Lower lobe of right lung (tissue), 2 donors: Measurements from ENCODE around the gene PDE4D. TPM values are rescaled to one million over a fixed set of nuclear protein-coding genes. Genes with fewer than 3 reads are reported as not detected.
A peak's percentile ranks its signal among the peaks of the same experiment; 100 is the strongest.

Experiments
- ATAC-seq, 2 donors: fragments of 200-7000 bp; cut with Tn5 transposase; one replicate each; pipeline ENCODE4 v1.9.1; 2020 to 2022; ENCODE audit warnings: mild to moderate bottlenecking in 2 of 2, moderate library complexity in 2 of 2
- DNase-seq: peaks from one replicate; pipeline ENCODE4 v3.0.0-alpha.2; 2020
- H3K27ac ChIP-seq: fragments of 200-600 bp; one replicate; pipeline ENCODE4 v1.8.0; 2022
- H3K27me3 ChIP-seq: fragments of 200-600 bp; one replicate; pipeline ENCODE4 v1.8.0; 2022; ENCODE audit warnings: low read depth
- H3K36me3 ChIP-seq: fragments of 200-600 bp; one replicate; pipeline ENCODE4 v1.8.0; 2022; ENCODE audit warnings: mild to moderate bottlenecking
- H3K4me1 ChIP-seq: fragments of 200-600 bp; one replicate; pipeline ENCODE4 v1.8.0; 2022
- H3K4me3 ChIP-seq: fragments of 200-600 bp; one replicate; pipeline ENCODE4 v1.8.0; 2022; ENCODE audit warnings: mild to moderate bottlenecking
- H3K9me3 ChIP-seq: fragments of 200-600 bp; one replicate; pipeline ENCODE4 v1.8.0; 2022
- CTCF ChIP-seq: fragments of 200-600 bp; IDR thresholded peaks from one replicate; pipeline ENCODE4 v1.8.0; 2022; ENCODE audit warnings: antibody characterized with exemption, mild to moderate bottlenecking
- intact Hi-C: fragments of 100-400 bp; cut with DNase I; formaldehyde crosslinking; loops from one replicate; pipeline ENCODE4 v1.11.0; 2022
- total RNA-seq: library from RNA; stranded (reverse); fragmentation: NEBNext Ultra II Directional; extraction: Animal tissue kit (Norgen Biotek cat#: 25700); gene quantifications from one replicate; pipeline ENCODE4 v1.2.1, GENCODE V29; 2021
- donor health status: DM: no; HTN: yes; CAD: no; lungs with severe emphysema.

The PDE4D gene
- total RNA-seq, 1 donor from 2014 or later: 71.3 TPM

- peaks cover 11% of the 10 kb centered on the region for H3K4me1 ChIP-seq
- no peak for DNase-seq
- ATAC-seq: no peak
- intact Hi-C loops: no loop called here
- H3K4me3 ChIP-seq: no peak overlapping the region
- no peak overlapping the region for H3K27ac ChIP-seq
- no peaks in the 10 kb centered on the region for H3K9me3 ChIP-seq
- no peak for TF ChIP-seq CTCF
- no peaks in the 10 kb centered on the region for H3K27me3 ChIP-seq
- H3K36me3 ChIP-seq: no peaks in the 10 kb centered on the region
Measured at GRCh38 chr5:59102437-59102836, 791.1 kb downstream of the PDE4D start.

GRCh38 chr5:59100875-59101274, 792.7 kb downstream of the PDE4D start:
- no peak for TF ChIP-seq CTCF
- no peaks in the 10 kb centered on the region for H3K9me3 ChIP-seq
- ATAC-seq (no peak), DNase-seq (no peak)
- H3K27ac ChIP-seq: no peak overlapping the region
- intact Hi-C loops: no loop called here
- peaks cover 13% of the 10 kb centered on the region for H3K4me1 ChIP-seq
- H3K27me3 ChIP-seq: no peaks in the 10 kb centered on the region
- H3K36me3 ChIP-seq: no peaks in the 10 kb centered on the region
- H3K4me3 ChIP-seq: no peak overlapping the region

GRCh38 chr5:59099995-59100345, 793.6 kb downstream of the PDE4D start:
- Histone ChIP-seq H3K27me3 (no peaks in the 10 kb centered on the region), H3K27ac (no peak overlapping the region), H3K4me3 (no peak overlapping the region), H3K4me1 (peaks cover 11% of the 10 kb centered on the region), H3K9me3 (no peaks in the 10 kb centered on the region), H3K36me3 (no peaks in the 10 kb centered on the region)
- intact Hi-C loops: no loop called here
- no peak for TF ChIP-seq CTCF
- DNase-seq (no peak), ATAC-seq (no peak)

- no peak for DNase-seq
- H3K4me3 ChIP-seq: no peak overlapping the region
Measured at GRCh38 chr5:59099270-59099994, 794.1 kb downstream of the PDE4D start.

GRCh38 chr5:59098743-59099142, 794.8 kb downstream of the PDE4D start:
- intact Hi-C loops: no loop called here
- peaks cover 5% of the 10 kb centered on the region for H3K4me1 ChIP-seq
- no peak for TF ChIP-seq CTCF
- H3K4me3 ChIP-seq: no peak overlapping the region
- ATAC-seq (no peak), DNase-seq (no peak)
- H3K9me3 ChIP-seq: no peaks in the 10 kb centered on the region
- no peaks in the 10 kb centered on the region for H3K36me3 ChIP-seq
- H3K27ac ChIP-seq: no peak overlapping the region
- no peaks in the 10 kb centered on the region for H3K27me3 ChIP-seq

More at GRCh38 chr5:59099270-59099994, 794.1 kb downstream of the PDE4D start:
- TF ChIP-seq CTCF: no peak
- H3K9me3 ChIP-seq: no peaks in the 10 kb centered on the region
- peak; percentile 49 to 68 for ATAC-seq
- no peaks in the 10 kb centered on the region for H3K36me3 ChIP-seq
- no peaks in the 10 kb centered on the region for H3K27me3 ChIP-seq
- intact Hi-C loops: no loop called here
- H3K4me1 ChIP-seq: peaks cover 6% of the 10 kb centered on the region
- no peak overlapping the region for H3K27ac ChIP-seq
